GM04504 (cell line): Measurements from ENCODE around the gene PAQR5.

ENCODE experiments used
- DNase-seq: peaks from one replicate; pipeline ENCODE4 v3.0.0-alpha.2; 2012; ENCODE audit warnings: low read depth

Gene PAQR5

GRCh38 chr15:69392352-69392751 is 93.6 kb downstream of the PAQR5 start:
- DNase-seq = no peak

- no peak for DNase-seq
Observed at GRCh38 chr15:69393831-69394491, 95.2 kb downstream of the PAQR5 start.

- DNase-seq = no peak
Observed at GRCh38 chr15:69394556-69395282, 96.0 kb downstream of the PAQR5 start.

GRCh38 chr15:69395460-69395859 is 96.7 kb downstream of the PAQR5 start:
- no peak for DNase-seq

GRCh38 chr15:69395991-69396390 is 97.3 kb downstream of the PAQR5 start:
- no peak for DNase-seq

GRCh38 chr15:69398491-69398891 is 99.8 kb downstream of the PAQR5 start:
- DNase-seq = no peak

- DNase-seq = no peak
Observed at GRCh38 chr15:69400850-69401249, 102.1 kb downstream of the PAQR5 start.

GRCh38 chr15:69402816-69403215 is 104.1 kb downstream of the PAQR5 start:
- no peak for DNase-seq

GRCh38 chr15:69403594-69403993 is 104.9 kb downstream of the PAQR5 start:
- DNase-seq = peak; percentile 87

GRCh38 chr15:69405110-69405509 is 106.4 kb downstream of the PAQR5 start:
- no peak for DNase-seq

- DNase-seq = no peak
Observed at GRCh38 chr15:69407719-69408400, 109.1 kb downstream of the PAQR5 start.

GRCh38 chr15:69408841-69409240 is 110.1 kb downstream of the PAQR5 start:
- DNase-seq = no peak

- DNase-seq = no peak
Observed at GRCh38 chr15:69410248-69410874, 111.6 kb downstream of the PAQR5 start.

GRCh38 chr15:69412274-69412673 is 113.6 kb downstream of the PAQR5 start:
- DNase-seq = no peak

- no peak for DNase-seq
Observed at GRCh38 chr15:69412701-69413100, 114.0 kb downstream of the PAQR5 start.

- DNase-seq = peak; percentile 86
Observed at GRCh38 chr15:69413822-69414700, 115.3 kb downstream of the PAQR5 start, which contains the start of gene KIF23. TSS of gene KIF23 (plus strand) at chr15:69414349. CDS start at chr15:69414466, 117 bp downstream.

- DNase-seq = peak; percentile 74
Observed at GRCh38 chr15:69414701-69415167, 116.0 kb downstream of the PAQR5 start.

- no peak for DNase-seq
Observed at GRCh38 chr15:69415381-69415780, 116.7 kb downstream of the PAQR5 start.

GRCh38 chr15:69417581-69417980 is 118.9 kb downstream of the PAQR5 start:
- DNase-seq = no peak

- no peak for DNase-seq
Observed at GRCh38 chr15:69421498-69421897, 122.8 kb downstream of the PAQR5 start.

GRCh38 chr15:69422336-69422895 is 123.7 kb downstream of the PAQR5 start:
- DNase-seq = no peak
